HG02852 (cell line): ENCODE data around the gene SQSTM1.

ENCODE experiments used
- ATAC-seq: cut with Tn5 transposase; IDR thresholded peaks from one replicate; pipeline ENCODE4 v1.9.1; 2021; ENCODE audit warnings: mild to moderate bottlenecking, moderate library complexity; ENCODE audit not compliant: unreplicated experiment

The SQSTM1 gene

DNA sequence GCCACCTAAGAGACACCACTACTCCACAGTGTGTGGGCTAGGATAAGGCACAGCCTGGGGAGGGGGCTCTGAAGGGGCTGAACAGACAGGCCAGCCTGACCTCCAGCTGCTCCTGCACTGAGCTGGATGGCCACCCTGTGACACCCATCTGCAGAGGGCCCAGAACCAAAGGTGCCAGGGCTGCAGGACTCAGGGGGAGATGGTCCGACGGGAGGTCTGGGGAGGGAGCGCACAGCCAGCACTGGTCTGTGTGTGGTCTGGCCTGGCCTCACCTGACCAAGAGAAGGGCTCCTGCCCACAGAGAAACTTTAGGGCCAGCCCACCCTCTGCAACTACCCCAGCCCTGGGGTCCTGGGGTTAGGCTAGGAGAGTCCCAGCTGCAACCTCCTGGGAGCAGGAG is 26.1 kb upstream of the SQSTM1 start:
- no peak for ATAC-seq

DNA sequence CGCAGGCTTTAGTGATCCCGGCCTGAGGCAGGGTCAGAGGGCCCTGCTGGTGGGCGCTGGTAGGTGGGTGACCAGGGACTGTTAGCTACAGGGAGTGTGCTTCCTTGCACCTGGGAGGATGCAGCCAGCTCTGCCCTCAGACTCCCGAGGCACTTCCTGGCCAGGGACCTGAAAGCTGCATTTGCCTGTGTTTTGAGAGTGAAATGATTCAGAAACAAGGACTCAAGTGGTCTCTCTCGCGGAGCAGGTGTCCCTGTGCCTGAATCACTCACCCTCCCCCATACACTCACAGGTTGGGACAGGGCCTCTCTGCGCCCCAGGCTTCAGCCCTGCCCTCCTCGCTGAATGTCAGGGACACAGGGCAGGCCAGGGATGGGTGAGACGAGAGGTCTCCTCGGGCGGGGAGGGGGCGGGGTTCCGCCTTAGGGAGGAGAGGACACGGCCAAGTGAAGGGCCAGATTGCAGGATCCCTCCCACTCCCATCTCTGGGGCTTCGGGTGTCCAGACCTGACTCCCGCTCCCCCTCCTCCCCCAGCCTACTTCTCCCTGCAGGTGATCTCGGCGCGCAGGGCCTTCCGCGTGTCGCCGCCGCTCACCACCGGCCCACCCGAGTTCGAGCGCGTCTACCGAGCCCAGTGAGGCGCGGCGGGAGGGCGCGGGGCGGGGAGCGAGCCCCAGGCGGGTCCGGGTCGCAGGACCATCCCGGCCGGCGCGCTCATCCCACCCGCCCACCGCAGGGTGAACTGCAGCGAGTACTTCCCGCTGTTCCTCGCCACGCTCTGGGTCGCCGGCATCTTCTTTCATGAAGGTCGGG is 25.4 kb upstream of the SQSTM1 start:
- ATAC-seq: peak; percentile 4

DNA sequence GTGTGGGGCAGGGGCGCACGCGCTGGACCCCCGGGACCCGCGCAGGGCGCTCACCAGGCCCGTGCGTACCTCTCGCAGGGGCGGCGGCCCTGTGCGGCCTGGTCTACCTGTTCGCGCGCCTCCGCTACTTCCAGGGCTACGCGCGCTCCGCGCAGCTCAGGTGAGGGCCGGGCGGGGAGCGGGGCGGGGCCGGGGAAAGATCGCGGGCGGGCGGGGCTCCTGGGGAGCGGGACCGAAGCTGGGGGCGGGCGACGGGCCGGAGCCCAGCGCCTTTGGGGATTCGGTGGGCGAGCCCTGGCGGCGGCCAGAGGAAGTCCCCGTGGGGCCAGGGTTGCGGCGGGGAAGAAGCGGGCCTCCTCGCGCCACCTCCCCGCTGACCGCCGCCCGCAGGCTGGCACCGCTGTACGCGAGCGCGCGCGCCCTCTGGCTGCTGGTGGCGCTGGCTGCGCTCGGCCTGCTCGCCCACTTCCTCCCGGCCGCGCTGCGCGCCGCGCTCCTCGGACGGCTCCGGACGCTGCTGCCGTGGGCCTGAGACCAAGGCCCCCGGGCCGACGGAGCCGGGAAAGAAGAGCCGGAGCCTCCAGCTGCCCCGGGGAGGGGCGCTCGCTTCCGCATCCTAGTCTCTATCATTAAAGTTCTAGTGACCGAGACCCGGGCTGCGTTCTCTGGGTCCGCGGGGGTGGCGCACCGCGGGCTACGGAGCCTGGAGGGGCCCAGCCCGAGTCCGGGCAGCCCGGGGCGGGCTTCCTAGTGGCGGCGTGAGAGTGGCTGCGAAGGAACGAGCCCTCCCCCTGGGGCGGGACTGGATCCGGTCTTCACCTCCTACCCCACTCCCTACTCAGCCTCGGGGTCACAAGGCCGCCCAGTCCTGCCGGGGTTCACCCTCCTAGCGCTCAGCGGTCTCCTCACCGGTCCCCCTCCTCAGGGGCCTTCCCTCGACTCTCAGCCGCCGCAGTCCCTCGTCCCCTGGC is 24.6 kb upstream of the SQSTM1 start:
- ATAC-seq: peak; percentile 66

DNA sequence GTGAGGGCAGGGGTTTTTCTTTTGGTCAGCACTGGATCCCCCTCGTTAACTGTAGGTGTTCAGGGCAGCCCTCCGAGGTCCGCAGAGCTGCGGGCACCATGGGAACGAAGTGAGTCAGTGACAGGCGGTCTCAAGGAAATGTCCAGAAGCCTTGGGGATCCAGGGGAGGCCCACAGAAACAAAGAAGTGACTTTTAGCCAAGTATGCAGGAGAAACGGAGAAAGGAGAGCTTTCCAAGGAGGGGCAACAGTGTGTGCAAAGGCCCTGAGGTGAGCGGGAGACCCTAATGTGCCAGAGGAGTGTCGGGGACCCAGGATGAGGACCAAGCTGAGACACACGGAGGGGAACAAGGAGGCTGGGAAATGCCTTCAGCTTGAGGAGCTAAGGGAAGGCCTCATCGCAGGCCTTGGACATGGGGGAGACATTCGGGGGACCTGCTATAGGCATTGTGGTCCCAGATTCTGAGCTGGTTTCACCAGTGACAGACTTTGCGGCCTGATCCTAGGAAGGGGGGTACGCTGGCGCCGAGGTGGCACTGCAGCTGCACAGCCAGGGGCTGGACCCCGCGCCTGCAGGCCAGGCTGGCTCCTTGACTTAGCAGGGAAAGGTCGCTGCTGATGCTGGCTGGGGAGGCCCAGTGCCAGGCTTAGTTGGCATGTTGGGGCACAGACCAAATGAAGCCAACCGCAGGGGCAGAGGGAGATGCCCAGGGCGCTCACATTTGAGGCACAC is 23.7 kb upstream of the SQSTM1 start:
- no peak for ATAC-seq

DNA sequence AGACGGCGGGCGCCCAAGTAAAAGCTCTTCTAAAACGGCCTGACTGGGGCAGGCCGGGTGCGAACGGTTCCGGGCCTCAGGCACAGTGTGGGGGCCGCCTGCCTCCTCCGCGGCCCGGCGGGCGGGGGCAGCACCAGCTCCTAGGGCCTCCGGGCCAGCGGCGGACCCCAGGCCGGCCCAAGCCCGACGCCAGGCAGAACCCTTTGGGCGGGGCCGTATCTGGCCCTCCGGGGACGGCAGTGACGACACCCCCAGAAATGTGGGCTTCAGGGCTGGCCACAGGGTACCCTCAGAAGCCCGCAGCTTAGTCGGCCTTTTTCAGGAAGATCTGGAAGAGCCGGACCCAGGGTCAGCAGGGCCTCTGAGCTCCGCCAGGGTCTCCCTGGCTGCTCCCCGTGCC is 23.0 kb upstream of the SQSTM1 start:
- no peak for ATAC-seq

DNA sequence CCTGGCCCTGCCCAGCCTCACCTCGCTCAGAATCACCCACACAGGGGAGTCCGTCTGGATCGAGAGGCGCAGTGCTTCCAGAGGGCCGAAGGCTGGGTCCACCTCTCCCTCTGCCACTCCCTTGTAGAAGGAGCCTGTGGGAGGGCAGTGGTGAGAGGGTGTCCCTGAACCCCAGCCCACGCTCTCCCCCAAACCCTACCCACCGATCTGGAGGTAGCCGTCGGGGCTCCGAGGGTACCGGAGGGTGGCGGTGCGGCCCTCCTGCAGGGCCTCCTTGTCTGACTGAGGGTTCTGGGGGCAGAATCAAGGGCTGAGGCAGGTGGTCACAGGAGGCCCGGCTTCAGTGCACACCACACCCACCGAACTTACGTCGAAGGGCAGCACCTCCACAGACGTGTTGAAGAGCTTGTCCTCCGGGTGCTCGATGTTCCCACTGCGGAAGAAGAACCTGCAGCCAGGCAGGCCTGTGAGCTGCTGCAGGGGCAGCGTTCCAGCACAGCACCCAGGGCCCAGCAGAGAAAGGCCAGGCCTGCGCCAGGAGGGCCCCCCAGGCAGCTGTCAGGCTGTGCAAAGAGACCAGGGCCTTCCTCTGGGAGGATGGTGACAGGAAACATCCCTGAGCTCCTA is 22.4 kb upstream of the SQSTM1 start:
- ATAC-seq: no peak

DNA sequence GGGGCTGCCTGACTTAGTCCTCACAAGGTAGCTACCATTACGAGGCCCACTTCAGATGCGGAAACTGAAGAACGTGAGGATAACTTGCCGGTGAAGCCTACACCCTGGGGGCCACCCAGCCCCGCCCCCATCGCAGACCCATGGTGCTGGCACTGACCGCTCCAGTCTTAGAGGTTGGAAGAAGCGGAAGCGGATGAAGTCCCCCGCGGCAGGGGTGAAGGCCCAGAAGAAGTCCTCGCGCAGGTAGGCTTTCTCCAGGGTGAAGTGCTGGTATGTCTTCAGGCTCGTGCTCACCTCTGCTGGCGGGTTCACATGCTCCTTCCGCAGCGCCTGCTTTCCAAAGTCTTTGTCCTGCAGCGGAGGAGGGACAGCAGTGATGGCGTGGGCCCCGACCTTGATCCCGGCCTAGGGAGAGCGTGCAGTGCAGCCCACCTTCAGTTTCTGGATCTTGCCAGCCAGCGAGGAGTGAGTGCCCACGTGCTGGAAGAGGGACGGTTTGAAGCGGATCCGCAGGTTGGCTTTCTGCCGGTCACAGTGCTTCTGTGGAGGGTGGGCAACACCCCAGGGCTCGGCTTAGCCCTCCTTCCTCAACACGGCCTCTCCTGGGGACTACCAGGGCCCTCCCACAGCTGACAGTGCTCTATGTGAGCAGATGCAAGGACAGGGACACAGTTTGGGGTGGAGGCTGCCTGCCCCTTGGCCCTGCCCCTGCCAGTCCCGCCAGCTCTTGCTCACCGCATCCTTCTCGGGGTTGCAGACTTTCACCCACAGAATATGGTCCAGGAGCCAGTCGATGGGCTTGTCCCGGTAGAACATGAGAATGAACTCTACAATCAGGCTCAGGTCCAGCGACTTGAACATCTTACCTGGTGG is 21.7 kb upstream of the SQSTM1 start:
- no peak for ATAC-seq

DNA sequence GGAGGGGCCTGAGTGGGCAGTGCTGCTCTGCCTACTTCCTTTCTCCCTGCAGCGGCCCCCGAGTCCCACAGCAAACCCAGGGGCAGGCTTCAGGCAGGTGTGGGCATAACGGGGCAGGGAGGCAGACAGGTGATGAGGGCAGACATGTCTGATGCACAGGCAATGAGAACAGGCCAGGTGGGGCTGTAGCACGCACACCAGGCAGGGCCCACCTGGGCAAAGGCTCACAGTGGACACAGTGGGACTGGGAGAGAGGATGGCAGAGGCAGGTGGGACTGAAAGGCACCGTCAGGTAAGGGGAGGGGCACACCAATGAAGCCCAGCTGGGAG is 21.1 kb upstream of the SQSTM1 start:
- no peak for ATAC-seq

DNA sequence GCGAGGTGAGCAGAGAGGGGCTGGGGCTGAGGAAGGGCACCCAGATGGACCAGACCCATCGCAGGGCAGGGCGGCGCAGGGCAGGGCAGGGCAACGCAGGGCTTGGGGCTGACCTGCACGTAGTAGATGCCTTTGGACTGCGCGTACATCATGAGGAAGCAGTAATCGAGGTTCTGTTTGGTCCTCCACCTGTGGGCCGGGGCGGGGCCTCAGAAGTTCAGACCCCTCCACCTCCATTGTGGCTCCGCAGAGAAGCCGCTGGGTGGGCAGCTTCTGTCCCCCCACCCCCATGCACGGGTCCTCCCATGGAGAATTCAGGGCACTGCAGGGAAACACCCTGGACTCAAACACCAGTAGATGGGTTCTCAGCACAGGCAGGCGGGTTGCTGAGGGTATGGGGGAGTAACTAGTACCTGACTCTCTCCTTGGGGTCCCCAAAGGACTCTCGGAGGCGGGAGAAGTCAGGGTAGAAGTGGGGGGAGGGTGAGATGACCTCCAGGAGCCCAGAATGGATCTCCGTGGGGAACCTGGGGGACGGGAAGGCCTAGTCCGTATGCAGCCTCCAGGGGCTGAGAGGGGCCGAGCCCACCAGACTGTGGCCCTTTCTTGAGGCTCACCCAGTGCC is 20.5 kb upstream of the SQSTM1 start:
- ATAC-seq: no peak

DNA sequence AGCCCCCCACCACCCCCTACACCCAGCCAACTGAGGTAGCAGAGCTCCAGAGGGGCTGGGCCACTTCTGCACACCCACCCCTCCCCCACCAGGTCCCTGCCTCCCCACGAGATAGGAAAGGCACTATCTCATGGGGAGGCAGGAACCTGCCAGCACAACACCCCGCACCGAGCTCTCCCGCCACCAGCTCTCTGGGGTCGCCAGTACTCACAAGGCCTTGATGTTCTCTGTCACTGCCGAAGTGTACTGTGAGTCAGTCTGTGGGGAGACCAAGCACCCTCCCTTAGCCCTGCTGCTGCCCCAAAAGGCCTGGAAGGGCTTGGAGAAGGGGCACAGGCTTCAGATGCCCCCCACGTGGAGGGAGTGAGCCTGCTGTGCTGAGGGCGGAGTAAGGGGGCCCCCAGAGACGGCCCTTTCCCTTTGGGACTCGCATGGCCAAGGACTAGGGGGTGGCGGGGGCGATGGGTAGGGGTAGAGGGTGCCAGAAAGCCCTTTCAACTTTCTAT is 20.0 kb upstream of the SQSTM1 start:
- no peak for ATAC-seq

DNA sequence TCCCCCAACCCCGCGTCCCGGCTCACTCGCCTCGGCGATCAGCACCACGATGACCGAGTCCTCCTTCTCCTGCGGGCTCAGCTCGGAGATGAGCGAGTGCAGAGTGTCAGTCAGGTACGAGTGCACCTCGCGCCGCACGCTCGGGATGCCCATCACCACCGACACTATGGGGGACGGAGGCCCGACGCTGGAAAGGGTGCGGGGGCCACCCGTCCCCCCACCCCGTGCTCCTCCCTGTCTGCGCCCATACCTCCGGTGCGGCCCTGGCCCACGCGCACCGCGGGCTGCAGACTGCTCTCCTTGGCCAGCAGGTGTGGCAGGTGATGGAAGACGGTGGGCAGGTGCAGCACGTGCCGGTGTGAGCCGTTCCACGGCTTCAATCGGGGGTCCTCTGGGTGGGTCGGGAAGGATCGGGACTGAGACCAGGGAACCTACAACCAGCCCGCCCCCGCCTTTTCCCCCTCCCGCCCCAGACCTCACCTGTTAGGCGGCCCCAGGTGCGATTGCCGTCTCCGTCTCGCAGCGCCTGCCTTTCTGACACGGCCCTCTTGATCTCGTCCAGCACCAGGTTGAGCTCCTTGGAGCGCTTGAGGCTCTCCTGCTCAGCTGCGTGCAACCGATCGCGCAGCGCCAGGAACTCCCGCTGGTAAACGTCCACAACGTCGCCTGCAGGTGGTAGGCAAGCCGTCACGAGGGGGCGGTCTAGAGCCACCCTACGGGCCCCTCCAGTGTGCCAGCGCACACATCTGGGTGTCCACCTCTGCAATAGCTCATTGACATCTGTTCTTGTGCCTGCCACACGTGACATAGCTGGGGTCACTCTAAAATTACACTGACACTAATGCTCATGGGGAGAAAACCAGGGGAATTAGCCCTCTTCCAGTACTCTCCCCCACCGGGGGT is 19.1 kb upstream of the SQSTM1 start:
- no peak for ATAC-seq

DNA sequence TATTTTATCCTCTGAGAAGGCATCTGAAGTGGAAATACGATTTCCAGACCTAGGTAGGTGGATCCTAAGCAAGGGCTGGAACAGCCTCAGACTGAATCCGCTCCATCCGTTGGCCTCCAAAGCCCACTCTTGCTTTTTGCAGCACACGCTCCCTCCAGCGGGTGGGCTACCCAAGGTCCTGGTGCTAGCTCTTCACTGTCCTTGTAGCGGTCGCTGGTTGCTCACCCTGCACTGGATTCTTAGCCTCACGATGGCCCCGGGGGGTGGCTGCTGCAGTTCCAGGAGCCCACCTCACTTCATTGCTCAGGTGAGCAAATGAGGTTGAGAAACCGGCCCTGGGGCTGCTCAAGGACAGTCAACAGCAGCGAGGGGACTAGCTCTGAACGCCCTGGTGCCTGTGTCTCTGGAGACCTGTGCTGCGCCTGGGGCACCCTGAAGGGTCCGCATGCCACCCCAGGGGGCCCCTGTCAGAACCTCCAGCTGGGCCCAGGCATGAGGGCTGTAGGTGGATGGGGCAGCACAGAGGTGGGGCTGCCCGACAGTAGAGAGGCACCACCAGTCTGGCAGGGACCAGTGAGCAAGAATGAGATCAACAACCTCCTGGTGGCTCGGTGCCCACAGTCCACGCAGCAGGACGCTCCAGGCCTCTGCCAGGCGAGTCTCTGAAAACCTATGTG is 18.4 kb upstream of the SQSTM1 start:
- no peak for ATAC-seq

DNA sequence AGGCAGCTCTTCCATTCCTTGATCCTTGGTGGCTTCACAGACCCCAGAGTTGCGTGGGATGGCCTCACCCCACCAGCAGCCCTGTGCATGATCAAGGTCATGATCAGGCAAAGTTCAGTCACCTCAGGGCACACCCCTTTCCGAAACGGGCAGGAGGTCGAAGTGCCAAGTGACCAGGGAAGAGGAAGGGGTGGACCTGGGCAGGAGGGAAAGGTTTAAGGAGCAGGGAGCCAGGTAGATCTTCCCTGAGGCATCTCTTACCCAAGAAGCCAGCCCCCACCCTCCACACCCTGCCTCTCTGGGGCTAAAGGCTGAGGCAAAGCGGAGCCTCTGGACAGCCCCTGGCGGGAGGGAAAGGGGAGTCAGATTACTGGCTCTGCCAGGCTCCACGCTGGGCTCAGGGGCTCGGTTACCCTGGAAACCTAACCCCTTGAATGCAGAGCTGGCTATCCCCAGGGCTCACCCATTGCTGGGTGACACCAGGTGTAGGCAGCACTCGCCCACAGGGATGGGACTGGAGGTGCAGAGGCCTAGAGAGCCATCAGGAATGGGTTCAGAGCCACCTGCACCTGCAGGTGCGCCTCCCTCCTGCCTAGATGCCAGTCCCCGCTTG is 17.6 kb upstream of the SQSTM1 start:
- no peak for ATAC-seq

DNA sequence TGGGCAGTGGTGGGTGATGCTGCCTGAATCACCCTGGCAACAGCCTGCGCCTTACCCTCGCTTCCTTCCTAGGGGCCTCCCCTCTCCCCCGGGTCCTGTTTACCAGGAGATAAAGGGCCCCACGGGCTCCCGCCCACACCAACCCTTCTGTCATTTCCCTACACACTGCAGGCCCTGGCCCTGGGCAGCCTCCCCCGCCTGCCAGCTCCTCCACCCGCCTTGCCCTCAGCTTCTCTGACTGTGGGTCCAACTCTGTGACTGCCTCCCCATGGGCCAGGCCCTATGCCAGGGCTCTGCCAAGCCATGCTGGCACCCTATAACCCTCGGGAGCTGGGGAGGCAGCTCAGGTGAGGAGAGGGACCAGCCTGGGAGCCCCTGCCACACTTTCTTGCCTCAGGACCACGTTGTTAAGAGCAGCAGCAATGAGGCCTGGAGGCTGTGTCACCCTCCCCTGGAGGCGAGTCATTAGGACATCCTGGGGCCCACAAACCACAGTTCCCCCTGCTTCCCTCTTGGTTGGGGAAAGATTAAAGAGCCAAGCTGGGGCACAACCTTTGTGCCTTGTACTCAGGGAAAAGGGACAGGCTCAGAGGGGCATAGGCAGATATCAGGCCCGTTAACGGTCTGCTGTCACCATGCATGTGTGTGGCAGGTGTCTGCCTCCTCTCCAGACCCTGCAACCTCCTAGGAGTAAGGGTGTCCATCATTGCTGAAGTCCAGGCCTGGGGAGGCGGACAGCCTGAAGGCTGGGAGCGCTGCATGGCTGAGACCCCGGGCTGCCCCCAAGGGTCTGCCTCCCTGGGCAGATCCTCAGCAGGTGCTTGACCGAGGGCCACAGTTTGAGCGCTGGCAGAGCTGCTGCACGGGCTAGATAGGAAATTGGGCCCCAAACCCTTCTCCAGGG is 16.8 kb upstream of the SQSTM1 start:
- no peak for ATAC-seq

DNA sequence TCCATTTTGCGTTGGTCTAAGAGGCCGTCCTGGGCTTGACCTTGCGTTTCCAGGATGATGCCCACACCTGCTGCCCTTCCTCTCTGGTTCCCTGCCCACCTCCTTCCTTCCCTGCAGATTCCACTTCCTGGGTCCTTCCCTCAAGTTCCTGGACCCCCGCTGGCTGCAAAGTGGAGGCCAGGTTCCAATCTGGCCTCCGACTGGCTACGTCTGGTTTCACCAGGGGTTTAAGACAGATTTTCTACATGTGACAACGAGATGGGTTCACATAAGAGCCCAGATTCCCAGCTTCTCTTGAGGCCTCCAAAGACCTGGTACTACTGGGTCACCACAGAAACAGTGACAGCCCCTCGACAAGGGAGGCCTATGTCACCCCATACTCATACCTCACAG is 16.2 kb upstream of the SQSTM1 start:
- ATAC-seq: no peak

DNA sequence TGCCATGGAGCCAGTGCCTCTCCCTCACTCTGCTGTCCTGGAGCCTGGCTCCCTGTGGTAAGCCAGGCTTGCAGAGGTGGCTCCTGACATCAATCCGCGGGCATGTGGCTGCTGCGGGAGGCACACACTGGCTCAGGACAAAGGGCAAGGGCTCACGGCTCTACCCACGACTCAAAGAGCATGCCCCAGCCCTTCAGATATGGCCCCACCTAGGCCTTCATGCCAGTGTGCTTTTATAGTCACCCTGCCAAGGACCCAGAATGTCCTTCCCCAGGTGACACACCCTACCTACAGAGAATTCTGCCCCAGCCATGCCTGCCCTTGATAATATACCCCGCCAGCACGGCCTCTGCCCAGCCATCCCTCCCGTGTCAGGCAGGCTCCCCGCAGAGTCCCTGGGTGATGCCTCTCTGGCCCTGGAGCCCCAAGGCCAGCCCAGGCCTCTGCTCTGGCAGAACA is 15.6 kb upstream of the SQSTM1 start:
- no peak for ATAC-seq
